ENCODE data around the gene LURAP1L. TPM values are rescaled to one million over a fixed set of nuclear protein-coding genes. Genes with fewer than 3 reads are reported as not detected.

LURAP1L gene
- total RNA-seq, 3 donors from 2014 or later (not counting 1 experiment from before 2014, with no cell fraction given): not detected

DNA sequence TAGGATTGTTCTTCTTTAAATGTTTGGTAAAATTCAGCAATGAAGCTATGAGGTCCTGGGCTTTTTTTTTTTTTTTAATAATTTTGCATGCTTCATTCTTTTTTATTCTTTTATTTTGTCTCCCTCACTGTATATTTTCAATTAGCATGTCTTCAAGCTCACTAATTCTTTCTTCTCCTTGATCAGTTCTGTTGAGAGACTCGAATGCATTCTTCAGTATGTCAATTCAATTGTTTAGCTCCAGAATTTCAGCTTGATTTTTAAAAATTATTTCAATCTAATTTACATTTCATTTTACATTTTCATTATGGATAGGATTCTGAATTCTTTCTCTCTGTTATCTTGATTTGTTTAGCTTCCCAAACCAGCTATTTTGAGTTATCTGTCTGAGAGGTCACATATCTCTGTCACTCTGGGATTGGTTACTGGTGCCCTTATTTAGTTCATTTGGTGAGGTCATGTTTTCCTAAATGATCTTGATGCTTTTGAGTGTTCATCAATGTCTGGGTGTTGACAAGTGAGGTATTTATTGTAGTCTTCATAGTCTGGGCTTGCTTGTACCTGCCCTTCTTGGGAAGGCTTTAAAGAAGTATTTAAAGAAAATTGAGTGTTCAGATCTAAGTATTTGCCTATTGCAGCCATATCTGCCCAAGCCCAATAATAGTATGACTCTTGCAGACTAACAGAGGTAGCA is 9.1 kb downstream of the LURAP1L start:
- intact Hi-C loops (cut with micrococcal nuclease): no loop called here
- no peaks in the 10 kb centered on the region for H3K27me3 Mint-ChIP-seq (ENCODE audit: low read depth in 2 of 2)
- Histone ChIP-seq H3K4me3 (ENCODE audit: low read length) (no peak overlapping the region), H3K4me1 (ENCODE audit: control insufficient read depth, insufficient read depth, low read length) (no peaks in the 10 kb centered on the region), H3K27ac (ENCODE audit: low read length) (no peak overlapping the region), H3K36me3 (ENCODE audit: control insufficient read depth, insufficient read depth, low read length) (no peaks in the 10 kb centered on the region), H3K9me3 (ENCODE audit: control insufficient read depth, insufficient read depth, low read length) (peaks cover 5% of the 10 kb centered on the region), H3K27me3 (ENCODE audit: control insufficient read depth, insufficient read depth, low read length) (no peaks in the 10 kb centered on the region)
- H3K9me3 Mint-ChIP-seq: peaks cover 7 to 19% of the 10 kb centered on the region in 2 donors
- ATAC-seq (no peak), DNase-seq (no peak)
- no peaks in the 10 kb centered on the region for H3K4me1 Mint-ChIP-seq
- no peak overlapping the region for H3K27ac Mint-ChIP-seq
- TF ChIP-seq, protein P1, sequence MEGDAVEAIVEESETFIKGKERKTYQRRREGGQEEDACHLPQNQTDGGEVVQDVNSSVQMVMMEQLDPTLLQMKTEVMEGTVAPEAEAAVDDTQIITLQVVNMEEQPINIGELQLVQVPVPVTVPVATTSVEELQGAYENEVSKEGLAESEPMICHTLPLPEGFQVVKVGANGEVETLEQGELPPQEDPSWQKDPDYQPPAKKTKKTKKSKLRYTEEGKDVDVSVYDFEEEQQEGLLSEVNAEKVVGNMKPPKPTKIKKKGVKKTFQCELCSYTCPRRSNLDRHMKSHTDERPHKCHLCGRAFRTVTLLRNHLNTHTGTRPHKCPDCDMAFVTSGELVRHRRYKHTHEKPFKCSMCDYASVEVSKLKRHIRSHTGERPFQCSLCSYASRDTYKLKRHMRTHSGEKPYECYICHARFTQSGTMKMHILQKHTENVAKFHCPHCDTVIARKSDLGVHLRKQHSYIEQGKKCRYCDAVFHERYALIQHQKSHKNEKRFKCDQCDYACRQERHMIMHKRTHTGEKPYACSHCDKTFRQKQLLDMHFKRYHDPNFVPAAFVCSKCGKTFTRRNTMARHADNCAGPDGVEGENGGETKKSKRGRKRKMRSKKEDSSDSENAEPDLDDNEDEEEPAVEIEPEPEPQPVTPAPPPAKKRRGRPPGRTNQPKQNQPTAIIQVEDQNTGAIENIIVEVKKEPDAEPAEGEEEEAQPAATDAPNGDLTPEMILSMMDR (IDR thresholded peaks at IDR 0.05): no peak
- no peaks in the 10 kb centered on the region for H3K36me3 Mint-ChIP-seq
- H3K4me3 Mint-ChIP-seq: no peak overlapping the region
- 75% methylated on average over 1 of the region's 1 CpG for WGBS (ENCODE audit: insufficient coverage)

DNA sequence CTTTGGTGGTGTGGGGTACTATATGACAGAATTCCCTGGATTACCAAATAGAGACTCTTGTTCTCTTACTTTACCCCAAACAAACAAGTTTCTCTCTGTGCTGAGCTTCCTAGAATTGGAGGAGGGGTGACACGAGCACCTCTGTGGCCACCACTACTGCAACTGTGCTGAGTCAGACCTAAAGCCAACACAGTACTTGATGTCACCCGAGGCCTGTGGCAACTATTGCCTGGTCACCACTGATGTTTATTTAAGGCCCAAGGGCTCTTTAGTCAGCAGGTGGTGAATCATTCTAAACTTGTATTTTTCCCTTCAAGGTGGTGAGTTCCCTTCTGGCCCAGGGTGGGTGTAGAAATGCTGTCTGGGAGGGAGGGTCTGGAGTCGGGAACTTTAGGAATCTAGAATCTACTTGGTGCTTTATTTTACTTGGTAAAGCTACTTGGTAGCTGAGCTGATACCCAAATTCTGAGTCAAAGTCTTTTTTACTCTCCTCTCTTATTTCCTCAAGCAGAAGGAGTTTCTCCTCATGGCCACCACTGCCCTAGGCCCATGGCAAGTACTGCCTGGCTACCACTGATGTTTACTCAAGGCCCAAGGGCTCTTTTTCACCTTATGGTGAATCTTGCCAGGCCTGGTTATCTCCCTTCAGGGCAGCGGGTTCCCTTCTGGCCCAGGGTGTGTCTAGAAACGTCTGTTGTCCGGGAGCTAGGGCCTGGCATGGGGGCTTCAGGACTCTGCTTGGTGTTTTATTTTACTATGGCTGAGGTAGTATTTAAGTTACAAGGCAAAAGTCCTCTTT is 9.8 kb downstream of the LURAP1L start:
- Mint-ChIP-seq H3K27me3 (ENCODE audit: low read depth in 2 of 2) (no peaks in the 10 kb centered on the region), H3K27ac (no peak overlapping the region), H3K36me3 (no peaks in the 10 kb centered on the region), H3K4me1 (no peaks in the 10 kb centered on the region), H3K9me3 (peaks cover 7 to 19% of the 10 kb centered on the region in 2 donors), H3K4me3 (no peak overlapping the region)
- ATAC-seq: no peak
- TF ChIP-seq, protein P1 (IDR thresholded peaks at IDR 0.05): no peak
- H3K9me3 ChIP-seq (ENCODE audit: control insufficient read depth, insufficient read depth, low read length): peaks cover 5% of the 10 kb centered on the region
- DNase-seq: no peak
- no peak overlapping the region for H3K27ac ChIP-seq (ENCODE audit: low read length)
- no peaks in the 10 kb centered on the region for H3K4me1 ChIP-seq (ENCODE audit: control insufficient read depth, insufficient read depth, low read length)
- WGBS (ENCODE audit: insufficient coverage): 76% methylated on average over 5 of the region's 6 CpGs
- H3K4me3 ChIP-seq (ENCODE audit: low read length): no peak overlapping the region
- H3K27me3 ChIP-seq (ENCODE audit: control insufficient read depth, insufficient read depth, low read length): no peaks in the 10 kb centered on the region
- H3K36me3 ChIP-seq (ENCODE audit: control insufficient read depth, insufficient read depth, low read length): no peaks in the 10 kb centered on the region
- intact Hi-C loops (cut with micrococcal nuclease): no loop called here

DNA sequence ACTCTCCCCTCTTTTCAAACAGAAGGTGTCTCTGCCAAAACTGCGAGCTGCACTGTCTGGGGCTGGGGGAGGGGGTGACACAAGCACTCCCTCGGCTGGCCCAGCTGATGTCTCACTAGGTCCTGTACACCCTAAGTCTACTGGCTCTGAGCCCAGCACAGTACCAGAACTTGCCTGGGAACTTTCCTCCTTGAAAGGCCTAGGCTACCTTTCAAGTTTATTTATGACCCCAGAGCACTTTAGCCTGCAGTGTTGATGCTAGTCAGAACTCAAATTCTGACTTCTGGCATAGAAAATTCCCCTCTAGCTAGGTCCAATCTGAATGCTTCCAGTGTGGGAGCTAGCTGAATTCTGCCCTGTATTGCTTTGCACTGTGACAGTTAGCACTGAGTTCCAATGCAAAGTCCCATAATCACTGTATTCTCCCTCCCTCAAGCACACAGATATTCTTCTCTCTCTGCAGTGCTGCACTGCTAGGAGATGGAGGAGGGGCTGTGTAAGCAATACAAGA is 10.5 kb downstream of the LURAP1L start:
- H3K27ac ChIP-seq (ENCODE audit: low read length): no peak overlapping the region
- Mint-ChIP-seq H3K9me3 (peaks cover 7 to 19% of the 10 kb centered on the region in 2 donors), H3K36me3 (no peaks in the 10 kb centered on the region), H3K4me1 (no peaks in the 10 kb centered on the region), H3K4me3 (no peak overlapping the region), H3K27me3 (ENCODE audit: low read depth in 2 of 2) (no peaks in the 10 kb centered on the region), H3K27ac (no peak overlapping the region)
- TF ChIP-seq, protein P1 (IDR thresholded peaks at IDR 0.05): no peak
- WGBS (ENCODE audit: insufficient coverage): 78% methylated on average over 2 of the region's 2 CpGs
- H3K9me3 ChIP-seq (ENCODE audit: control insufficient read depth, insufficient read depth, low read length): peaks cover 5% of the 10 kb centered on the region
- intact Hi-C loops (cut with micrococcal nuclease): no loop called here
- H3K27me3 ChIP-seq (ENCODE audit: control insufficient read depth, insufficient read depth, low read length): no peaks in the 10 kb centered on the region
- H3K4me3 ChIP-seq (ENCODE audit: low read length): no peak overlapping the region
- H3K4me1 ChIP-seq (ENCODE audit: control insufficient read depth, insufficient read depth, low read length): no peaks in the 10 kb centered on the region
- H3K36me3 ChIP-seq (ENCODE audit: control insufficient read depth, insufficient read depth, low read length): no peaks in the 10 kb centered on the region
- DNase-seq (no peak), ATAC-seq (no peak)
